H9 (cell line): ENCODE data around the gene TUBB2A. TPM values are rescaled to one million over a fixed set of nuclear protein-coding genes. Genes with fewer than 3 reads are reported as not detected.
"Not testable (repeated sequence)": the region's sequence is repeated elsewhere in the genome, so short reads cannot be mapped to it uniquely, and the experiment has no call there.

Experiments
- DNase-seq: peaks from one replicate; pipeline ENCODE4 v3.0.0-alpha.2; 2017
- H2AFZ ChIP-seq: one replicate; pipeline ENCODE4 v1.6.1; 2013; ENCODE audit warnings: mild to moderate bottlenecking, low read length, control low read depth, moderate library complexity
- H2AK5ac ChIP-seq: 2 replicates; pipeline ENCODE4 v1.6.1; 2013; ENCODE audit warnings: low read length, control low read depth, mixed read lengths; ENCODE audit not compliant: insufficient read length
- H2BK120ac ChIP-seq: one replicate; pipeline ENCODE4 v1.6.1; 2013; ENCODE audit warnings: low read depth, mild to moderate bottlenecking, low read length, control low read depth, inconsistent platforms; ENCODE audit not compliant: poor library complexity, severe bottlenecking
- H2BK12ac ChIP-seq: 2 replicates; pipeline ENCODE4 v1.6.1; 2013; ENCODE audit warnings: low read length, control low read depth, mixed read lengths, low read depth; ENCODE audit not compliant: insufficient read length
- H2BK15ac ChIP-seq: 2 replicates; pipeline ENCODE4 v1.6.1; 2013; ENCODE audit warnings: low read depth, low read length, control low read depth
- H2BK20ac ChIP-seq: one replicate; pipeline ENCODE4 v1.6.1; 2013; ENCODE audit warnings: low read depth, mild to moderate bottlenecking, low read length, control low read depth, inconsistent platforms; ENCODE audit not compliant: poor library complexity, severe bottlenecking
- H2BK5ac ChIP-seq: 2 replicates; pipeline ENCODE4 v1.6.1; 2013; ENCODE audit warnings: low read length, control low read depth, mixed read lengths; ENCODE audit not compliant: insufficient read length
- H3K14ac ChIP-seq: 2 replicates; pipeline ENCODE4 v1.6.1; 2013; ENCODE audit warnings: low read length, control low read depth; ENCODE audit not compliant: insufficient read depth
- H3K18ac ChIP-seq: 2 replicates; pipeline ENCODE4 v1.6.1; 2013; ENCODE audit warnings: low read depth, mild to moderate bottlenecking, mixed read lengths, low read length, control low read depth; ENCODE audit not compliant: insufficient read length
- H3K23ac ChIP-seq: 2 replicates; pipeline ENCODE4 v1.6.1; 2013; ENCODE audit warnings: low read length, control low read depth, mixed read lengths, low read depth; ENCODE audit not compliant: insufficient read length
- H3K23me2 ChIP-seq: 2 replicates; pipeline ENCODE4 v1.6.1; 2013; ENCODE audit warnings: low read depth, mild to moderate bottlenecking, mixed read lengths, low read length, control low read depth; ENCODE audit not compliant: insufficient read length, poor library complexity, severe bottlenecking
- H3K27ac ChIP-seq: 2 replicates; pipeline ENCODE4 v1.5.1; 2013; ENCODE audit warnings: low read length, control low read depth, mixed read lengths, low read depth; ENCODE audit not compliant: insufficient read length
- H3K27me3 ChIP-seq: 2 replicates; pipeline ENCODE4 v1.6.1; 2013; ENCODE audit warnings: low read length, control low read depth, inconsistent platforms; ENCODE audit not compliant: insufficient read depth
- H3K4ac ChIP-seq: 2 replicates; pipeline ENCODE4 v1.6.1; 2013; ENCODE audit warnings: low read depth, mild to moderate bottlenecking, control low read depth, inconsistent platforms, low read length, moderate library complexity
- H3K4me1 ChIP-seq: 2 replicates; pipeline ENCODE4 v1.6.1; 2013; ENCODE audit warnings: low read length, control low read depth, inconsistent platforms; ENCODE audit not compliant: insufficient read depth
- H3K4me2 ChIP-seq: 2 replicates; pipeline ENCODE4 v1.6.1; 2013; ENCODE audit warnings: low read length, control low read depth, mixed read lengths; ENCODE audit not compliant: insufficient read length, insufficient read depth
- H3K56ac ChIP-seq: 2 replicates; pipeline ENCODE4 v1.6.1; 2013; ENCODE audit warnings: low read depth, mild to moderate bottlenecking, mixed read lengths, low read length, control low read depth; ENCODE audit not compliant: insufficient read length
- H3K79me1 ChIP-seq: 2 replicates; pipeline ENCODE4 v1.6.1; 2013; ENCODE audit warnings: low read depth, mild to moderate bottlenecking, moderate library complexity, low read length, control low read depth, inconsistent platforms; ENCODE audit not compliant: insufficient read depth, poor library complexity, severe bottlenecking
- H3K79me2 ChIP-seq: 2 replicates; pipeline ENCODE4 v1.6.1; 2013; ENCODE audit warnings: low read length, control low read depth, inconsistent platforms; ENCODE audit not compliant: insufficient read depth
- H3K9ac ChIP-seq: 2 replicates; pipeline ENCODE4 v1.6.1; 2013; ENCODE audit warnings: low read length, control low read depth, mixed read lengths; ENCODE audit not compliant: insufficient read length; ENCODE audit errors: extremely low read depth
- H3K9me3 ChIP-seq: one replicate; pipeline ENCODE4 v1.6.1; 2013; ENCODE audit warnings: low read depth, low read length, inconsistent platforms; ENCODE audit not compliant: control insufficient read depth
- H3T11ph ChIP-seq: one replicate; pipeline ENCODE4 v1.6.1; 2013; ENCODE audit warnings: mild to moderate bottlenecking, low read length, control low read depth, inconsistent platforms
- H4K20me1 ChIP-seq: one replicate; pipeline ENCODE4 v1.6.1; 2013; ENCODE audit not compliant: control insufficient read depth, insufficient read length, insufficient read depth
- H4K5ac ChIP-seq: 2 replicates; pipeline ENCODE4 v1.6.1; 2013; ENCODE audit warnings: low read depth, mild to moderate bottlenecking, mixed read lengths, low read length, control low read depth; ENCODE audit not compliant: insufficient read length
- H4K8ac ChIP-seq: replicated peaks from 2 replicates; pipeline ENCODE4 v1.6.1; 2013; ENCODE audit warnings: low read length, control low read depth, mixed read lengths, low read depth; ENCODE audit not compliant: insufficient read length
- H4K91ac ChIP-seq: 2 replicates; pipeline ENCODE4 v1.6.1; 2013; ENCODE audit warnings: low read depth, mild to moderate bottlenecking, moderate library complexity, mixed read lengths, low read length, control low read depth; ENCODE audit not compliant: insufficient read length
- H3K27ac Mint-ChIP-seq, 3 experiments: 2 replicates in 2 of 3; 3 replicates in 1 of 3; pipeline ENCODE4 v1.8.0; 2020 to 2021; ENCODE audit warnings: mixed read lengths in 3 of 3, mild to moderate bottlenecking in 1 of 3, moderate library complexity in 1 of 3
- H3K27me3 Mint-ChIP-seq: 2 replicates; pipeline ENCODE4 v1.8.0; 2021; ENCODE audit warnings: low read depth, mild to moderate bottlenecking, moderate library complexity, mixed read lengths
- H3K36me3 Mint-ChIP-seq, 3 experiments: 2 replicates in 2 of 3; 3 replicates in 1 of 3; pipeline ENCODE4 v1.8.0; 2020 to 2021; ENCODE audit warnings: low read depth in 3 of 3, mixed read lengths in 3 of 3; ENCODE audit not compliant: insufficient read depth in 1 of 3
- H3K4me1 Mint-ChIP-seq, 2 experiments: 2 replicates each; pipeline ENCODE4 v1.8.0; 2020; ENCODE audit warnings: mixed read lengths in 2 of 2
- H3K4me3 Mint-ChIP-seq, 2 experiments: 2 replicates in 1 of 2; 3 replicates in 1 of 2; pipeline ENCODE4 v1.8.0; 2020 to 2021; ENCODE audit warnings: mild to moderate bottlenecking in 2 of 2, mixed read lengths in 2 of 2, moderate library complexity in 1 of 2
- H3K9me3 Mint-ChIP-seq, 2 experiments: 2 replicates in 1 of 2; 3 replicates in 1 of 2; pipeline ENCODE4 v1.8.0; 2020; ENCODE audit warnings: mild to moderate bottlenecking in 2 of 2, mixed read lengths in 2 of 2, moderate library complexity in 1 of 2
- CTCF ChIP-seq: fragments of 200-600 bp; sonication (generic); conservative IDR thresholded peaks from 3 replicates; pipeline ENCODE4 v1.8.0; 2021; ENCODE audit warnings: antibody characterized with exemption, mild to moderate bottlenecking
- WGBS: extraction: QIAGEN DNeasy Blood & Tissue Kit; methylation state at CpG from one replicate; pipeline ENCODE4 v1.1.7; 2013; ENCODE audit warnings: missing lambda C conversion rate, low lambda C conversion rate, mixed read lengths; ENCODE audit not compliant: insufficient read length; ENCODE audit errors: extremely low coverage; 5-methylcytosine and 5-hydroxymethylcytosine counted together
- total RNA-seq: library from RNA; stranded (reverse); gene quantifications from 2 replicates; pipeline ENCODE4 v1.2.1, GENCODE V29; 2021

Gene TUBB2A
- total RNA-seq, 1 experiment from 2014 or later = 258 TPM

GRCh38 chr6:3190056-3190455, 32.7 kb upstream of the TUBB2A start:
- no peak overlapping the region for H4K91ac ChIP-seq
- no peak overlapping the region for H2AFZ ChIP-seq
- no peak overlapping the region for H2BK15ac ChIP-seq
- H3T11ph ChIP-seq = no peak overlapping the region
- no peak overlapping the region for H3K4me2 ChIP-seq
- H2BK20ac ChIP-seq = no peak overlapping the region
- no peaks in the 10 kb centered on the region for H3K79me2 ChIP-seq
- H3K4me3 Mint-ChIP-seq = no peak overlapping the region
- H3K18ac ChIP-seq = no peak overlapping the region
- H3K27me3 ChIP-seq = no peaks in the 10 kb centered on the region
- H3K4me1 Mint-ChIP-seq = peaks cover 15 to 16% of the 10 kb centered on the region in 2 experiments
- H2BK12ac ChIP-seq = no peak overlapping the region
- no peaks in the 10 kb centered on the region for H3K27me3 Mint-ChIP-seq
- peaks cover 5 to 8% (median 6%) of the 10 kb centered on the region in 3 experiments; a peak in 5 of 7 replicates for H3K36me3 Mint-ChIP-seq
- no peak for DNase-seq
- no peak overlapping the region for H3K4ac ChIP-seq
- WGBS = no CpG with 5 or more reads among the region's 4 CpGs
- H3K56ac ChIP-seq = no peak overlapping the region
- no peak overlapping the region for H3K9ac ChIP-seq
- peaks cover 12% of the 10 kb centered on the region for H3K4me1 ChIP-seq
- H3K79me1 ChIP-seq = no peaks in the 10 kb centered on the region
- H3K14ac ChIP-seq = no peak overlapping the region
- no peak overlapping the region for H2AK5ac ChIP-seq
- H3K9me3 Mint-ChIP-seq = peaks cover 0 to 6% of the 10 kb centered on the region in 2 experiments; a peak in 3 of 5 replicates
- H2BK5ac ChIP-seq = no peak overlapping the region
- no peaks in the 10 kb centered on the region for H4K20me1 ChIP-seq
- H3K9me3 ChIP-seq = no peaks in the 10 kb centered on the region
- H3K27ac ChIP-seq = no peak overlapping the region
- no peak overlapping the region for H4K5ac ChIP-seq
- H3K23ac ChIP-seq = no peak overlapping the region
- no peak for TF ChIP-seq CTCF
- H3K27ac Mint-ChIP-seq = no peak overlapping the region
- no peaks in the 10 kb centered on the region for H3K23me2 ChIP-seq
- H2BK120ac ChIP-seq = no peak overlapping the region
- H4K8ac ChIP-seq = no peak overlapping the region

GRCh38 chr6:3189192-3189591, 31.8 kb upstream of the TUBB2A start:
- H3K4me2 ChIP-seq, H3K9me3 Mint-ChIP-seq, H4K5ac ChIP-seq, H3K23me2 ChIP-seq, H3K4ac ChIP-seq, H3K9ac ChIP-seq, H2BK5ac ChIP-seq, H3K9me3 ChIP-seq, H2BK15ac ChIP-seq, DNase-seq, H3K4me3 Mint-ChIP-seq, H3K23ac ChIP-seq, H3K27ac ChIP-seq, H2BK20ac ChIP-seq, H3K18ac ChIP-seq, H4K91ac ChIP-seq, H3T11ph ChIP-seq, H2AK5ac ChIP-seq, H3K14ac ChIP-seq, H3K4me1 ChIP-seq, H4K20me1 ChIP-seq, H3K79me1 ChIP-seq, H2BK12ac ChIP-seq, H2BK120ac ChIP-seq, H3K27me3 ChIP-seq, H3K27ac Mint-ChIP-seq, H2AFZ ChIP-seq, H4K8ac ChIP-seq, H3K27me3 Mint-ChIP-seq, H3K79me2 ChIP-seq, H3K36me3 Mint-ChIP-seq, H3K56ac ChIP-seq: not testable (repeated sequence)
- no CpG with 5 or more reads among the region's 10 CpGs for WGBS
- peaks cover 15 to 16% of the 10 kb centered on the region in 2 experiments for H3K4me1 Mint-ChIP-seq
